Measurements from ENCODE around the gene CD59. TPM values are rescaled to one million over a fixed set of nuclear protein-coding genes. Genes with fewer than 3 reads are reported as not detected.

The CD59 gene
- total and polyA plus RNA-seq, 9 of the 15 experiments (the other 6 are each of a cell fraction or from before 2014, with no cell fraction given): 38.1 to 338 (median 173) TPM

DNA sequence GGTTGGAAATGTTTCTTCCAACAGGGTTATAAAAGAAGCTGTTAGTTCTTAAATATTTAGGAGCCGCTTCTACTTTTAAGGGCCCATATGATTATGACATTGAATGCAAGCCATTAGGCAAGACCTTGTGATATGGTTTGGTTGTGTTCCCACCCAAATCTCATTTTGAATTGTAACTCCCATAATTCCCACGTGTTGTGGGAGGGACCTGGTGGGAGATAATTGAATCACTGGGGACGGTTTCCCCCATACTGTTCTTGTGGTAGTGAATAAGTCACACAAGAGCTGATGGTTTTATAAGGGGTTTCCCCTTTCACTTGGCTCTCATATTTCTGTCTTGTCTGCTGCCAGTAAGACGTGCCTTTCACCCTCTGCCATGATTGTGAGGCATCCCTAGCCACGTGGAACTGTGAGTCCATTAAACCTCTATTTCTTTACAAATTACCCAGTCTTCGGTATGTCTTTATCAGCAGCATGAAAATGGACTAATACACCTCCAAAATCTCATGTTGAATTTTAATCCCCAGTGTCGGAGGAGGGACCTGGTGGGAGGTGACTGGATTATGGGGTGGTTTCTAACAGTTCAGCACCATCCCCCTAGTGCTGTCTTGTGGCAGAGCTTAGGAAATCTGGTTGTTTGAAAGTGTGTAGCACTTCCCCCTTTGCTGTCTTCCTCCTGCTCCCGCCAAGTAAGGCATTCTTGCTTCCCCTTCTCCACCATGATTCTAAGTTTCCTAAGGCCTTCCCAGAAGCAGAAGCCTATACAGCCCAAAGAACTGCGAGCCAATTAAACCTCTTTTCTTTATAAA, 4.3 kb downstream of the CD59 start (continued):
- peak; percentile 13; the same call in 1 of the 2 replicates for TF ChIP-seq MGA (IDR thresholded peaks at IDR 0.05)
- TF ChIP-seq MAFF (IDR thresholded peaks at IDR 0.05; ENCODE audit: low read length): no peak
- no peak for TF ChIP-seq GTF2B (IDR thresholded peaks at IDR 0.05; ENCODE audit: extremely low read depth, insufficient read length)
- TF ChIP-seq ZBTB1 (CRISPR knock-in tag; IDR thresholded peaks at IDR 0.05; ENCODE audit: borderline replicate concordance, low read depth): no peak
- no peak for TF ChIP-seq ERF (CRISPR knock-in tag; IDR thresholded peaks at IDR 0.05)
- no peak for TF ChIP-seq ZNF274 (IDR thresholded peaks at IDR 0.05; ENCODE audit: borderline replicate concordance, low read depth, low read length)
- no peak for TF ChIP-seq HNRNPH1 (optimal IDR thresholded peaks at IDR 0.05; ENCODE audit: low read depth, low read length)
- 0 out of 4 replicates have a peak, but pooled peaks of 1 of the 2 experiments have one; percentile 35 for TF ChIP-seq HDAC1 (IDR thresholded peaks at IDR 0.05)
- no peak for TF ChIP-seq MYNN (IDR thresholded peaks at IDR 0.05)
- TF ChIP-seq MYNN (CRISPR knock-in tag; IDR thresholded peaks at IDR 0.05): no peak
- TF ChIP-seq XRCC4 (IDR thresholded peaks at IDR 0.05; ENCODE audit: extremely low read depth, insufficient read depth, insufficient read length): no peak
- TF ChIP-seq, protein P1, sequence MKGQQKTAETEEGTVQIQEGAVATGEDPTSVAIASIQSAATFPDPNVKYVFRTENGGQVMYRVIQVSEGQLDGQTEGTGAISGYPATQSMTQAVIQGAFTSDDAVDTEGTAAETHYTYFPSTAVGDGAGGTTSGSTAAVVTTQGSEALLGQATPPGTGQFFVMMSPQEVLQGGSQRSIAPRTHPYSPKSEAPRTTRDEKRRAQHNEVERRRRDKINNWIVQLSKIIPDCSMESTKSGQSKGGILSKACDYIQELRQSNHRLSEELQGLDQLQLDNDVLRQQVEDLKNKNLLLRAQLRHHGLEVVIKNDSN (CRISPR knock-in tag; IDR thresholded peaks at IDR 0.05): no peak
- no peak for TF ChIP-seq ARHGAP35 (IDR thresholded peaks at IDR 0.05; ENCODE audit: partially characterized antibody)
- no peak for TF ChIP-seq PML (IDR thresholded peaks at IDR 0.05; ENCODE audit: low read length)
- no peak for TF ChIP-seq HMGN3 (IDR thresholded peaks at IDR 0.05; ENCODE audit: borderline replicate concordance, extremely low read depth, insufficient read length, low read depth, low read length)

All from K562 (cell line).